Measurements from ENCODE around the gene NASP. TPM values are rescaled to one million over a fixed set of nuclear protein-coding genes. Genes with fewer than 3 reads are reported as not detected.
A peak's percentile ranks its signal among the peaks of the same experiment; 100 is the strongest.
"Not testable (repeated sequence)": the region's sequence is repeated elsewhere in the genome, so short reads cannot be mapped to it uniquely, and the experiment has no call there.

NASP gene
- total RNA-seq, 2 donors from 2014 or later: 214 to 241 TPM

DNA sequence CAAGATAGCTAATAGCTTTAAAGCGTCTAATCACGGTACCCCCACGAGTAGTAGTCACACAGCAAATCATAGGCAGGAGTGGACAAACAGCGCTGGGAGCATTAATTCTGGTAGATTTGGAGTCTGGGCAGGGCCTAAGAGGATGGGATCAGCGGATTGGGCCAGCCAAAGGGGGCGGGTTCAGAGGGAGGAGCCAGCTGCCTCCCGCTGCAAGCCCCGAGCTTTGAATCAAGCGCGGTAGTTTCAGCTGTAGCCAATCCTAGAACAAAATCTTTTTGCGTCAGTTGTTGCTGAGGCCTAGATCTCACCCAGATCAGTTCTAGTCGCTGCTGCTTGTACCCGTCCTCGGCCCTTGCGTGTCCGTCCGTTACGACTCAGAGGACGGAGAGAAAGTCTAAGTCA, 576 bp upstream of the NASP start:
- H3K36me3 Mint-ChIP-seq (ENCODE audit: insufficient read depth in 2 of 2): peaks cover 7 to 14% of the 10 kb centered on the region in 2 donors
- H3K27ac Mint-ChIP-seq: peak overlapping the region; percentile 93
- ATAC-seq (replicated peaks in 1 of 2): peak; percentile 79 to 82
- peak; percentile 94 to 96 for DNase-seq
- no peaks in the 10 kb centered on the region for H3K9me3 Mint-ChIP-seq
- peaks cover 40% of the 10 kb centered on the region for H3K4me1 Mint-ChIP-seq (ENCODE audit: low read depth)
- H3K4me3 Mint-ChIP-seq: peak overlapping the region; percentile 91 to 97
- H3K27me3 Mint-ChIP-seq (ENCODE audit: low read depth): no peaks in the 10 kb centered on the region

DNA sequence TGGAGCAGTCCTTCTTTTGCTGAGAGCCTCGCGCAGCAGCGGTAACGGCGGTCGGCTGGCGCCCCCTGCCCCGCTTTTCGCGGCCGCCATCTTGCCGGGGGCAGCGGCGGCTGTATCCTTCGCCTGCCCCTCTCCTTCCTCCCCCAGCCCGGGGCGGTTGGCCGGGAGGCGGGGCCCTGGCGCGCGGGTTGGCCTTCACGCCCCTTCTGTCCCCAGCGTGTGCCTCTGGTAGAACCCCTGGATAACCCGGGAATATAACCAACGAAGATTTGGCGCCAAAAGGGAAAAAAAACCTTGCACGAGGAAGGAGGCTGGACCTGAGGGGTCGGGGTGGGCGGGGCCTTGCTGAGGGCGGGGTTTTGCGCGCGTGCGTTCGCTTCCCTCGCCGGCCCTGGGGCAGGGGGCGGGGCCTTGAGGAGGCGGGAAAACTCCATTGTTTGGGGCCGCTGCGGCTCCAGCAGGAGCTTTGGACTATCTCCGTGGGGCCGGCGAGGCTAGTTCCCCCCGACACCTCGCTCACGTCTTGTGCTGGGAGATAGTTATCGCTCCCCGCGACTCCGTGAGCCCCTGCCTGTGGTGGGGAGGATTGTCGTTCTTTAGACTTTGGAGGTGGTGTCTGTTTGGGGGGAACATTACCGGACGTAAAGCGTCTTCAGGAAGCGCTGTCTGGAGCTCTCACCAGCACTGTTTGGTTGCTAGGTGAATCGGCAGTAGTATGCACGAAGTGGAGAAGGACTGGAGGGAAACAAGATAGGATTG, 689 bp downstream of the NASP start:
- Mint-ChIP-seq H3K9me3 (no peaks in the 10 kb centered on the region), H3K4me3 (peak overlapping the region; percentile 91 to 97), H3K4me1 (ENCODE audit: low read depth) (peaks cover 48% of the 10 kb centered on the region), H3K36me3 (ENCODE audit: insufficient read depth in 2 of 2) (peaks cover 7 to 16% of the 10 kb centered on the region in 2 donors), H3K27ac (peak overlapping the region; percentile 94), H3K27me3 (ENCODE audit: low read depth) (no peaks in the 10 kb centered on the region)
- DNase-seq (peak; percentile 85 to 89), ATAC-seq (replicated peaks in 1 of 2) (peak; percentile 38 to 48)

DNA sequence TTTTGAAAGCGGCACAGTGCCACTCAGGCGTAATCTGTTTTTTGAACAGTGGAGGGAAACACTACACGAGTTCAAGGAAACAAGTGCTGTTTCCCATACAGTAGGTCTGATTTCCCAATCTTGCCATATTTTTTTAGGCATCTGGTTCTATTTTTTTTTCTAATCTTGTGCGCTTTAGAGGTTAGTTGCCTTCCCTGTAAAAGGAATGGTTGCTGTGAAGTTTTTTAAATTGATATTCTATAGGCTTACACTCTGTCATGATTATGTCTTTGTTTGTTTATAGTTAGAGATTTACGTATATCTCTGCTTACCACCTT, 1.2 kb downstream of the NASP start:
- H3K4me3 Mint-ChIP-seq: peak overlapping the region; percentile 91 to 97
- no peaks in the 10 kb centered on the region for H3K9me3 Mint-ChIP-seq
- H3K27ac Mint-ChIP-seq: peak overlapping the region; percentile 94
- peaks cover 7 to 16% of the 10 kb centered on the region in 2 donors for H3K36me3 Mint-ChIP-seq (ENCODE audit: insufficient read depth in 2 of 2)
- ATAC-seq (replicated peaks in 1 of 2): no peak
- no peak for DNase-seq
- peaks cover 48% of the 10 kb centered on the region for H3K4me1 Mint-ChIP-seq (ENCODE audit: low read depth)
- H3K27me3 Mint-ChIP-seq (ENCODE audit: low read depth): no peaks in the 10 kb centered on the region

DNA sequence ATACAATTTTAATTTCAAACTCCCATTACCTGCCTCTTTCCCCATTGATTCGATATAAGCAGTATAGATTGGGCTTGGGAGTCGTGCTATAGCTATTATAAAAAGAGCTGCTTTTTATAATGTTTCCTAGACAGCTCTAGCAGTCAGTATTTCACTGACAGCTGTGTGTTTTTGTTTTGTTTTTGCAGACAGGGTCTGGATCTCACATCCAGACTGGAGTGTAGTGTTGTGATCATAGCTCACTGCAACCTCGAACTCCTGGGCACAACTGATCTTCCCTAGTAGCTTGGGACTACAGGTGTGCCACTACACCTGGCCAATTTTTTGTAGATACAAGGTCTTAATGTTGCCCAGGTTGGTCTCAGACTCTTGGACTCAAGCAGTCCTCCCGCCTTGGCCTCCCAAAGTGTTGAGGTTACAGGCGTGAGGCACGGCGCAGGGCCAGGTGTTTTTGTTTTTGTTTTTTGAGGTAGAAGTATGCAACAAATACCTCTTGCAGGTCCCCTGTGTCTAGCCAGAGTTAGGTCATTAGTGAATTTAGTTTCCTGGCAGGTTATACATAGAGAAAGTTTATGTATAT, 1.7 kb downstream of the NASP start:
- ATAC-seq (replicated peaks in 1 of 2): no peak
- H3K27ac Mint-ChIP-seq: peak overlapping the region; percentile 94
- peaks cover 49% of the 10 kb centered on the region for H3K4me1 Mint-ChIP-seq (ENCODE audit: low read depth)
- no peaks in the 10 kb centered on the region for H3K9me3 Mint-ChIP-seq
- peak overlapping the region; percentile 91 to 97 for H3K4me3 Mint-ChIP-seq
- peak in 1 of 2 donors; percentile 10 for DNase-seq
- no peaks in the 10 kb centered on the region for H3K27me3 Mint-ChIP-seq (ENCODE audit: low read depth)
- peaks cover 7 to 16% of the 10 kb centered on the region in 2 donors for H3K36me3 Mint-ChIP-seq (ENCODE audit: insufficient read depth in 2 of 2)

DNA sequence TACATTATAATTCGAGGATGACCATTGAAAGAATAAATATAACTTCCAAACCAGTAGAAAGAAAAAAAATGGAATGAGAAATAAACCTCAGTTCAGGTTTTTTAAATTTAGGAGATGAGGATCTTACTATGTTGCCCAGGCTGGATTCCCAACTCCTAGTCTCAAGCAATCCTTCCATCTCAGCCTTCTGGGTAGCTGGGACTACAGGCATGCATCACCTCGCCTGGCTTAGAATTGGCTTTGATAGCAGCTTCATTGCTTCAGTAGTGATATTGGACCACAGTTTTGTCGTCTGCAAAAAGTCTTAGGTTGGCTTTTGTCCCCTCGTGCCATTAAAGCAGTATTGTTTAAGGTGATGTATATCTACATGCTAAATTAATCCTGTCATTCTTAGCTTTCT, 2.9 kb downstream of the NASP start:
- peaks cover 52% of the 10 kb centered on the region for H3K4me1 Mint-ChIP-seq (ENCODE audit: low read depth)
- peaks cover 10 to 23% of the 10 kb centered on the region in 2 donors for H3K36me3 Mint-ChIP-seq (ENCODE audit: insufficient read depth in 2 of 2)
- H3K9me3 Mint-ChIP-seq: no peaks in the 10 kb centered on the region
- H3K4me3 Mint-ChIP-seq: peak overlapping the region; percentile 91 to 97
- no peaks in the 10 kb centered on the region for H3K27me3 Mint-ChIP-seq (ENCODE audit: low read depth)
- DNase-seq (no peak), ATAC-seq (replicated peaks in 1 of 2) (no peak)
- H3K27ac Mint-ChIP-seq: peak overlapping the region; percentile 99

DNA sequence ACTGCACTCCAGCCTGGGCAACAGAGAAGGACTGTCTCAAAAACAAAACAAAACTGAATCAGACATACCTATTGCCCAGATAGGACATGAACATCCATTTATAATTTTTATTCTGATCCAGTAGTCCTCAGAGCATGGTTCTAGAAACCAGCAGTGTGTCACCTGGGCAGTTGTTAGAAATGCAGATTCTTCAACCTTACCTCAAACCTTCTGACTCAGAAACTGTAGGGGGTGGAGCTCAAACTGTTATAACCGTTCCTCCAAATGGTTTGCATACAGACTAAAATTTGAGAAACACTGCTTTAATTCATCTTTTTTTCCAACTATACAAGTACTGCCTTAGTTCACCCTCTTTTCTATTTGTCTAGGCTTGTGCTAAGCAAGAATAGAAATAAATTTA, 6.0 kb downstream of the NASP start:
- DNase-seq (no peak), ATAC-seq (replicated peaks in 1 of 2) (no peak)
- no peaks in the 10 kb centered on the region for H3K27me3 Mint-ChIP-seq (ENCODE audit: low read depth)
- no peak overlapping the region for H3K27ac Mint-ChIP-seq
- peaks cover 6 to 33% of the 10 kb centered on the region in 2 donors for H3K36me3 Mint-ChIP-seq (ENCODE audit: insufficient read depth in 2 of 2)
- no peak overlapping the region for H3K4me3 Mint-ChIP-seq
- peaks cover 42% of the 10 kb centered on the region for H3K4me1 Mint-ChIP-seq (ENCODE audit: low read depth)
- H3K9me3 Mint-ChIP-seq: no peaks in the 10 kb centered on the region

DNA sequence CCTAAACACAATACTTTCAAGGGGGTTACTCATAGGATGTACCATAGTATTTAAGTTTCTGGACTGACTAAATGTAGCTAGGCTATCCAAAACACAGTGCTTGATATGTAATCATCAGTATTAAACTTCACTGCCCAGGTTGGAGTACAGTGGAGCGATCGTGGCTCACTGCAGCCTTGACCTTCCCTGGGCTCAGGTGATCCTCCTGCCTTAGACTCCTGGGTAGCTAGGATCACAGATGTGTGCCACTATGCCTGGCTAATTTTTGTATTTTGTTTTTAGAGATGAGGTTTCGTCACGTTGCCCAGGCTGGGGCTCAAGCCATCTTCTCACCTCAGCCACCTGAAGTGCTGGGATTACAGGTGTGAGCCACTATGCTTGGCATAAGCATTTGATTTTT, 10.6 kb downstream of the NASP start:
- H3K36me3 Mint-ChIP-seq (ENCODE audit: insufficient read depth in 2 of 2): peaks cover 12 to 43% of the 10 kb centered on the region in 2 donors
- no peak overlapping the region for H3K27ac Mint-ChIP-seq
- no peak overlapping the region for H3K4me3 Mint-ChIP-seq
- DNase-seq (no peak), ATAC-seq (replicated peaks in 1 of 2) (peak in 1 of 2 donors; percentile 18)
- peaks cover 36% of the 10 kb centered on the region for H3K4me1 Mint-ChIP-seq (ENCODE audit: low read depth)
- no peaks in the 10 kb centered on the region for H3K27me3 Mint-ChIP-seq (ENCODE audit: low read depth)
- H3K9me3 Mint-ChIP-seq: no peaks in the 10 kb centered on the region

DNA sequence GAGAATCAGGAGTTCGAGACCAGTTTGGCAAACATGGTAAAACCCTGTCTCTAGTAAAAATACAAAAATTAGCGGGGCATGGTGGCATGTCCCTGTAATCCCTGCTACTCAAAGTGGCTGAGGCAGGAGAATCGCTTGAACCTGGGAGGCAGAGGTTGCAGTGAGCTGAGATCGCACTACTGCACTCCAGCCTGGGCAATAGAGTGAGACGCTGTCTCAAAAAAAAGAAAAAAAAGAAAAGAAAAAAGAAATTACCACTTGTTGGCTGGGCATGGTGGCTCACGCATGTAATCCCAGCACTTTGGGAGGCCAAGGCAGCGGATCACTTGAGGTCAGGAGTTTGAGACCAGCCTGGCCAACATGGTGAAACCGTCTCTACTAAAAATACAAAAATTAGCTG, 12.9 kb downstream of the NASP start:
- H3K27me3 Mint-ChIP-seq (ENCODE audit: low read depth); H3K4me3 Mint-ChIP-seq; ATAC-seq (replicated peaks in 1 of 2); H3K9me3 Mint-ChIP-seq; H3K27ac Mint-ChIP-seq; DNase-seq: not testable (repeated sequence)
- Mint-ChIP-seq H3K36me3 (ENCODE audit: insufficient read depth in 2 of 2) (peaks cover 9 to 53% of the 10 kb centered on the region in 2 donors), H3K4me1 (ENCODE audit: low read depth) (peaks cover 40% of the 10 kb centered on the region)

DNA sequence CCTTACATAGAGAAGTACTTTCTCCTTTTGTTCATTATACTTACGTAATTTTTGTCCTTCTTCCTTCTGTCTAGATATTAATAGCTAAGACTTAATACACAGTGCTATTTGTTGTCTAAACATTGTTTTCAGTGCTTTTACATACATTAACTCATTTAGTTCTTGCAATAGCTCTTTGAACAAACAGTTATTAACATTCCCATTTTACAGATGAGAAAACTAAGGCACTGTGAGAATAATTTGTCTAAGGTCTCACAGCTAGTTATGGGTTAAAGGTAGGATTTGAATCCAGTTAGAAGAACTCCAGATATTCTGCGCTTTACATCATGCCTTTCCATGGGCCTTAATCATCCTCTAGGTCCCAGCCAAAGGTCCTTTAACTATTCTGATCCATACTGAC, 20.4 kb downstream of the NASP start:
- Mint-ChIP-seq H3K27me3 (ENCODE audit: low read depth) (no peaks in the 10 kb centered on the region), H3K4me3 (no peak overlapping the region), H3K36me3 (ENCODE audit: insufficient read depth in 2 of 2) (peaks cover 20 to 74% of the 10 kb centered on the region in 2 donors), H3K27ac (peak overlapping the region; percentile 56), H3K4me1 (ENCODE audit: low read depth) (peaks cover 36% of the 10 kb centered on the region), H3K9me3 (no peaks in the 10 kb centered on the region)
- no peak for DNase-seq
- no peak for ATAC-seq (replicated peaks in 1 of 2)

DNA sequence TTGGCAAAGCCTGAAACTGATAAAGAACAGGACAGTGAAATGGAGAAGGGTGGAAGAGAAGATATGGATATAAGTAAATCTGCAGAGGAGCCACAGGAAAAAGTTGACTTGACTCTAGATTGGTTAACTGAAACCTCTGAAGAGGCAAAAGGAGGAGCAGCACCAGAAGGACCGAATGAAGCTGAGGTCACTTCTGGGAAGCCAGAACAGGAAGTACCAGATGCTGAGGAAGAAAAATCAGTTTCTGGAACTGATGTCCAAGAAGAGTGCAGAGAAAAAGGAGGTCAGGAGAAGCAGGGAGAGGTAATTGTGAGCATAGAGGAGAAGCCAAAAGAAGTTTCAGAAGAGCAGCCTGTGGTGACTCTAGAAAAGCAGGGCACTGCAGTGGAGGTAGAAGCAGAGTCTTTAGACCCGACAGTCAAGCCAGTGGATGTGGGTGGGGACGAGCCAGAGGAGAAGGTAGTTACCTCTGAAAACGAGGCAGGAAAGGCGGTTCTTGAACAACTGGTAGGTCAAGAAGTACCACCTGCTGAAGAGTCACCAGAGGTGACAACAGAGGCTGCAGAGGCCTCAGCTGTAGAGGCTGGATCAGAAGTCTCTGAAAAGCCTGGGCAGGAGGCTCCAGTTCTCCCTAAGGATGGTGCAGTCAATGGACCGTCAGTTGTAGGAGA, 23.7 kb downstream of the NASP start:
- Mint-ChIP-seq H3K27me3 (ENCODE audit: low read depth) (no peaks in the 10 kb centered on the region), H3K4me1 (ENCODE audit: low read depth) (peaks cover 26% of the 10 kb centered on the region), H3K4me3 (no peak overlapping the region), H3K27ac (peak overlapping the region; percentile 80), H3K36me3 (ENCODE audit: insufficient read depth in 2 of 2) (peaks cover 22 to 61% of the 10 kb centered on the region in 2 donors), H3K9me3 (no peaks in the 10 kb centered on the region)
- ATAC-seq (replicated peaks in 1 of 2) (no peak), DNase-seq (no peak)

DNA sequence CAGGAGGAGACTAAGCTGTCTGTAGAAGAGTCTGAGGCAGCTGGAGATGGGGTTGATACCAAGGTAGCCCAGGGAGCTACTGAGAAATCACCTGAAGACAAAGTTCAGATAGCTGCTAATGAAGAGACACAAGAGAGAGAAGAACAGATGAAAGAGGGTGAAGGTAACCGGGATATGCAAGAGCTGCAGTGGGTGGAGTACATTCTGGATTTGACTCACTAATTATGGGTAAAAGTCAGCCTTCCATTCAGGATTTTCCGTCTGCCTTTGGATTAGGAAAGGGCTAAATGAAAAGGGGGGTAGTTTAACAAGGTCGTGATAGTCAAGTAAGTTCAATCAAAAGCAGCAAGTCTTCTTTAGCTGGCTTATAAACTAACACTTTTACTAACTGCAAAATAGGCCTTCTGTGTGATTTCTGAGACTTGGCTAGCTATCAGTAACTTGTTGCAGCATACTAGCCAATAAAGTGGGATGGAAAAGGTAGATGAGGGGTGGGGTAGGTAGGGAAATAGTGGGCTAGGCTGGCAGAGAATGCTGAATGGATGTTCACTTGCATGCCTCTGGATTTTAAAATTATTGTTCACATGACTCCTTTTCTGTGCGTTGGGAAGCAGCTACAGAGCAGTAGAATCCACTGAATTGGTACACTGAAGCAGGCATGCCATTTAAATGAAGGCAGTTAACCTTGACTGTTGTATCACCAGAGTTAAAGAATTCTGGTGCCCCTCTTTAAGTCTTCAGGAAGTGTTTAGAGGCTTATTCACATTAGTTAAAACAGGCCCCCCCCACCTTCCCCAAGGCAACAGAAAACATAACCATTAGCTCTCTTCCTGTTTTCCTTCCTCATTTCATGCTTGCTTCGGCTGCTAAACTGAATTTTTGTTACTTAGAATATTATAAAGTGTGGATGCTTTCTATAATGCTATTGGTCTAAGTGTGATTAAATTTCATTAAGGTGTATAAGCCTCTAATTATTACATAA, 24.6 kb downstream of the NASP start:
- Mint-ChIP-seq H3K27me3 (ENCODE audit: low read depth) (no peaks in the 10 kb centered on the region), H3K9me3 (no peaks in the 10 kb centered on the region), H3K36me3 (ENCODE audit: insufficient read depth in 2 of 2) (peaks cover 21 to 55% of the 10 kb centered on the region in 2 donors), H3K4me1 (ENCODE audit: low read depth) (peaks cover 26% of the 10 kb centered on the region), H3K4me3 (no peak overlapping the region), H3K27ac (peak overlapping the region; percentile 80)
- DNase-seq: no peak
- no peak for ATAC-seq (replicated peaks in 1 of 2)

DNA sequence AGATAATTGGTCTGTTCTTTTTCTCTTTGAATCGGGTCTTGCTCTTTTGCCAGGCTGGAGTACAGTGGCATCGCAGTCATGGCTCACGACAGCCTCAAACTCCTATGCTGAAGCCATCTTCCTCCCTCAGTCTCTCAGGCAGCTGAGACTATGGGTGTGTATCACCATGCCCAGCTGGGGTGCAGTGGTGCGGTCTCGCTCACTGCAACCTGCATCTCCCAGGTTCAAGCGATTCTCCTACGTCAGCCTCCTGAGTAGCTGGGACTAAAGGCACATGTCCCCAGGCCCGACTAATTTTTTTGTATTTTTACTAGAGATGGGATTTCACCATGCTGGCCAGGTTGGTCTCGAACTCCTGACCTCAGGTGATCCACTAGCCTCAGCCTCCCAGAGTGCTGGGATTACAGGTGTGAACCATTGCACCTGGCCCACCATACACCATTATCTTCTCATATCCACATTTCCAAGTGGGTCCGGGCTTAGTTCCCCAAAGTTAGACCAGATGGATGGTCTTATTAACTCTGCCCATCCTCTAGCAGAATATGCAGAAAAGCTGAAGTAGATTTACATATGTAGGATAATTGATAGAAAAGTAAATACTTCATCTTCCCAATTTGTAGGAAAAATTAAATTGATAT, 26.9 kb downstream of the NASP start:
- H3K4me3 Mint-ChIP-seq: no peak overlapping the region
- DNase-seq: no peak
- ATAC-seq (replicated peaks in 1 of 2): peak in 1 of 2 donors; percentile 21
- H3K36me3 Mint-ChIP-seq (ENCODE audit: insufficient read depth in 2 of 2): peaks cover 22 to 54% of the 10 kb centered on the region in 2 donors
- H3K4me1 Mint-ChIP-seq (ENCODE audit: low read depth): peaks cover 21% of the 10 kb centered on the region
- H3K27ac Mint-ChIP-seq: no peak overlapping the region
- H3K27me3 Mint-ChIP-seq (ENCODE audit: low read depth): no peaks in the 10 kb centered on the region
- no peaks in the 10 kb centered on the region for H3K9me3 Mint-ChIP-seq
